NCI-H2227 (cell line): ENCODE data around the gene DNAH5.

Experiments used
- DNase-seq: peaks from one replicate; lab custom pipeline; 2025; ENCODE audit not compliant: unreplicated experiment; lab: John Stamatoyannopoulos, UW

DNAH5 gene

GRCh38 chr5:13739479-13739878, 205.0 kb downstream of the DNAH5 start:
- DNase-seq: no peak

GRCh38 chr5:13735691-13736090, 208.8 kb downstream of the DNAH5 start:
- DNase-seq: no peak

GRCh38 chr5:13731121-13731628, 213.3 kb downstream of the DNAH5 start:
- no peak for DNase-seq

- DNase-seq: no peak
Observed at GRCh38 chr5:13708906-13709305, 235.6 kb downstream of the DNAH5 start.

GRCh38 chr5:13708432-13708831, 236.1 kb downstream of the DNAH5 start:
- no peak for DNase-seq

GRCh38 chr5:13704396-13704795, 240.1 kb downstream of the DNAH5 start:
- no peak for DNase-seq

- DNase-seq: no peak
Observed at GRCh38 chr5:13700626-13701025, 243.9 kb downstream of the DNAH5 start.

- DNase-seq: no peak
Observed at GRCh38 chr5:13698885-13699284, 245.6 kb downstream of the DNAH5 start.

- no peak for DNase-seq
Observed at GRCh38 chr5:13695076-13695712, 249.3 kb downstream of the DNAH5 start.

GRCh38 chr5:13692172-13692571, 252.3 kb downstream of the DNAH5 start:
- no peak for DNase-seq

GRCh38 chr5:13676531-13676930, 268.0 kb downstream of the DNAH5 start:
- no peak for DNase-seq

GRCh38 chr5:13674391-13674790, 270.1 kb downstream of the DNAH5 start:
- no peak for DNase-seq

- no peak for DNase-seq
Observed at GRCh38 chr5:13673511-13673910, 271.0 kb downstream of the DNAH5 start.

GRCh38 chr5:13664377-13664776, 280.1 kb downstream of the DNAH5 start:
- DNase-seq: no peak

- no peak for DNase-seq
Observed at GRCh38 chr5:13662626-13663025, 281.9 kb downstream of the DNAH5 start.

GRCh38 chr5:13661272-13661671, 283.2 kb downstream of the DNAH5 start:
- DNase-seq: no peak

GRCh38 chr5:13660072-13660471, 284.4 kb downstream of the DNAH5 start:
- peak; percentile 8 for DNase-seq

GRCh38 chr5:13659391-13659790, 285.1 kb downstream of the DNAH5 start:
- DNase-seq: no peak

GRCh38 chr5:13658761-13659160, 285.7 kb downstream of the DNAH5 start:
- no peak for DNase-seq

- DNase-seq: no peak
Observed at GRCh38 chr5:13658152-13658551, 286.3 kb downstream of the DNAH5 start.

- DNase-seq: no peak
Observed at GRCh38 chr5:13653709-13654108, 290.8 kb downstream of the DNAH5 start.

GRCh38 chr5:13649656-13650055, 294.8 kb downstream of the DNAH5 start:
- no peak for DNase-seq

GRCh38 chr5:13648822-13649221, 295.7 kb downstream of the DNAH5 start:
- no peak for DNase-seq
